Measurements from ENCODE around the gene PSMC2. TPM values are rescaled to one million over a fixed set of nuclear protein-coding genes. Genes with fewer than 3 reads are reported as not detected.

PSMC2 gene
- total RNA-seq, 1 donor from 2014 or later, result 111 TPM

Other genes with a start within 250 kb of the PSMC2 start
- 6.5 TPM for gene NAPEPLD, start 198.5 kb upstream of the PSMC2 start, total RNA-seq (ENCODE audit: unreplicated experiment)
- 59.8 TPM for gene PMPCB, start 50.2 kb upstream of the PSMC2 start, total RNA-seq (ENCODE audit: unreplicated experiment)
- 19.2 TPM for gene DNAJC2, start 2.9 kb upstream of the PSMC2 start, total RNA-seq (ENCODE audit: unreplicated experiment)
- gene SLC26A5, start 98.6 kb downstream of the PSMC2 start, total RNA-seq (ENCODE audit: unreplicated experiment), result not detected